Measurements from ENCODE around the gene GABRB3.

GRCh38 chr15:26690778-26691177 is 82.1 kb downstream of the GABRB3 start:
- TF ChIP-seq CTCF (IDR thresholded peaks at IDR 0.05) = no peak
- TF ChIP-seq ZFX (IDR thresholded peaks at IDR 0.05; ENCODE audit: borderline replicate concordance) = no peak

All from 22Rv1 (cell line).